H1 (cell line): ENCODE results near the gene TP53RK. TPM values are rescaled to one million over a fixed set of nuclear protein-coding genes. Genes with fewer than 3 reads are reported as not detected.

Experiments used
- CTCF ChIA-PET: fragments of 300-600 bp; sonication (Branson Sonifier 250); formaldehyde crosslinking; loops from one replicate; lab custom pipeline; 2021; ENCODE audit not compliant: partially characterized antibody; lab: Charles Lee
- POLR2A ChIA-PET: fragments of 300-600 bp; sonication (Branson Sonifier 250); formaldehyde crosslinking; loops from one replicate; lab custom pipeline; 2021; ENCODE audit warnings: inconsistent platforms; ENCODE audit not compliant: partially characterized antibody; lab: Charles Lee
- DNase-seq, 2 experiments: peaks; one replicate each; pipeline versions ENCODE4 v3.0.0 to v3.0.0-alpha.2; 2010 to 2022; ENCODE audit warnings: low spot score in 2 of 2, low read depth in 1 of 2, mixed read lengths in 1 of 2
- FAIRE-seq: peaks from 2 replicates; lab custom pipeline; 2011; peaks lifted over from hg19 to GRCh38; lab: Jason Lieb, UNC
- H2AFZ ChIP-seq: 2 replicates; pipeline ENCODE4 v1.8.1; 2012; ENCODE audit warnings: low read length, inconsistent platforms
- H2AK5ac ChIP-seq: 2 replicates; pipeline ENCODE4 v1.6.1; 2013; ENCODE audit warnings: low read depth, low read length
- H2BK120ac ChIP-seq: replicated peaks from 2 replicates; pipeline ENCODE3; 2013; ENCODE audit warnings: low read depth, low read length, inconsistent platforms
- H2BK12ac ChIP-seq: 2 replicates; pipeline ENCODE4 v1.6.1; 2013; ENCODE audit warnings: low read depth, low read length
- H2BK15ac ChIP-seq: 2 replicates; pipeline ENCODE4 v1.6.1; 2013; ENCODE audit warnings: low read length
- H2BK20ac ChIP-seq: 2 replicates; pipeline ENCODE4 v1.6.1; 2013; ENCODE audit warnings: low read length
- H2BK5ac ChIP-seq: 2 replicates; pipeline ENCODE4 v1.6.1; 2013; ENCODE audit warnings: low read depth, low read length
- H3K14ac ChIP-seq: 2 replicates; pipeline ENCODE4 v1.6.1; 2013; ENCODE audit warnings: inconsistent platforms; ENCODE audit not compliant: insufficient read length
- H3K18ac ChIP-seq: 2 replicates; pipeline ENCODE4 v1.6.1; 2013; ENCODE audit warnings: low read length; ENCODE audit errors: extremely low read depth
- H3K23ac ChIP-seq: 2 replicates; pipeline ENCODE4 v1.6.1; 2013; ENCODE audit warnings: inconsistent platforms; ENCODE audit not compliant: insufficient read length
- H3K23me2 ChIP-seq: 2 replicates; pipeline ENCODE4 v1.6.1; 2013; ENCODE audit warnings: low read depth, low read length
- H3K27ac ChIP-seq: 2 replicates; pipeline ENCODE4 v1.6.1; 2011; ENCODE audit warnings: low read depth, low read length, inconsistent platforms
- H3K27me3 ChIP-seq, 4 experiments: replicated peaks in 1 of 4; 1 replicate in 1 of 4; 2 replicates in 3 of 4; pipeline versions ENCODE4 v1.6.1 to v1.8.1; 2011 to 2013; ENCODE audit warnings: low read length in 3 of 4, mild to moderate bottlenecking in 3 of 4, inconsistent platforms in 2 of 4, mixed read lengths in 2 of 4, moderate library complexity in 1 of 4; ENCODE audit not compliant: control insufficient read depth in 3 of 4, insufficient read depth in 3 of 4; ENCODE audit errors: extremely low read depth in 1 of 4
- H3K36me3 ChIP-seq, 4 experiments: 2 replicates each; pipeline versions ENCODE4 v1.6.1 to v1.8.1; 2011 to 2013; ENCODE audit warnings: mild to moderate bottlenecking in 4 of 4, low read length in 3 of 4, moderate library complexity in 2 of 4, control low read depth in 1 of 4, inconsistent platforms in 1 of 4; ENCODE audit not compliant: insufficient read depth in 4 of 4, control insufficient read depth in 2 of 4
- H3K4ac ChIP-seq: replicated peaks from 2 replicates; pipeline ENCODE3; 2013; ENCODE audit warnings: low read length, low read depth, mixed read lengths, inconsistent platforms; ENCODE audit not compliant: insufficient read length
- H3K4me1 ChIP-seq, 4 experiments: replicated peaks in 1 of 4; 1 replicate in 1 of 4; 2 replicates in 3 of 4; pipeline versions ENCODE4 v1.6.1 to v1.8.1; 2011 to 2013; ENCODE audit warnings: low read length in 3 of 4, inconsistent platforms in 2 of 4, mixed read lengths in 1 of 4; ENCODE audit not compliant: insufficient read depth in 4 of 4, control insufficient read depth in 3 of 4
- H3K4me2 ChIP-seq, 2 experiments: 2 replicates each; pipeline versions ENCODE4 v1.6.1 to v1.8.1; 2011 to 2013; ENCODE audit warnings: low read depth in 2 of 2, low read length in 2 of 2, control low read depth in 1 of 2, inconsistent platforms in 1 of 2, mild to moderate bottlenecking in 1 of 2; ENCODE audit not compliant: insufficient read depth in 1 of 2
- H3K4me3 ChIP-seq, 4 experiments: fragments of 200-600, 300-600 bp in 1 of 4; sonication (generic), shearing (Covaris generic), sonication (Bioruptor Twin) in 1 of 4; 2 replicates each; pipeline versions ENCODE4 v1.5.1 to v1.8.1; 2011 to 2016; ENCODE audit warnings: low read length in 4 of 4, low read depth in 3 of 4, control low read depth in 2 of 4, inconsistent platforms in 2 of 4, mild to moderate bottlenecking in 2 of 4, mixed read lengths in 1 of 4, moderate library complexity in 1 of 4; ENCODE audit not compliant: insufficient read depth in 2 of 4; ENCODE audit errors: extremely low read depth in 1 of 4
- H3K56ac ChIP-seq: replicated peaks from 2 replicates; pipeline ENCODE3; 2013; ENCODE audit warnings: low read depth, mild to moderate bottlenecking, mixed read lengths, low read length, inconsistent platforms; ENCODE audit not compliant: insufficient read length
- H3K79me1 ChIP-seq: 2 replicates; pipeline ENCODE4 v1.6.1; 2013; ENCODE audit warnings: low read depth, low read length, control low read depth
- H3K79me2 ChIP-seq, 2 experiments: 2 replicates each; pipeline versions ENCODE4 v1.6.1 to v1.8.1; 2012 to 2013; ENCODE audit warnings: low read length in 2 of 2, mild to moderate bottlenecking in 2 of 2, inconsistent platforms in 1 of 2; ENCODE audit not compliant: insufficient read depth in 2 of 2, control insufficient read depth in 1 of 2
- H3K9ac ChIP-seq, 4 experiments: replicated peaks in 1 of 4; 1 replicate in 1 of 4; 2 replicates in 3 of 4; pipeline versions ENCODE4 v1.6.1 to v1.8.1; 2011 to 2013; ENCODE audit warnings: low read depth in 3 of 4, low read length in 3 of 4, control low read depth in 2 of 4, mild to moderate bottlenecking in 2 of 4, moderate library complexity in 2 of 4, inconsistent platforms in 1 of 4; ENCODE audit errors: extremely low read depth in 1 of 4
- H3K9me3 ChIP-seq, 2 experiments: 2 replicates each; pipeline versions ENCODE4 v1.6.1 to v1.8.1; 2012 to 2013; ENCODE audit warnings: mild to moderate bottlenecking in 2 of 2, moderate library complexity in 2 of 2, control low read depth in 1 of 2, inconsistent platforms in 1 of 2, low read depth in 1 of 2, low read length in 1 of 2, mixed read lengths in 1 of 2; ENCODE audit not compliant: insufficient read depth in 2 of 2
- H4K20me1 ChIP-seq, 2 experiments: replicated peaks in 1 of 2; 2 replicates each; pipeline versions ENCODE3 to v1.8.1; 2011 to 2013; ENCODE audit warnings: inconsistent platforms in 2 of 2, low read length in 2 of 2, mild to moderate bottlenecking in 1 of 2; ENCODE audit not compliant: insufficient read depth in 2 of 2, control insufficient read depth in 1 of 2
- H4K5ac ChIP-seq: 2 replicates; pipeline ENCODE4 v1.6.1; 2013; ENCODE audit warnings: low read length, low read depth, mixed read lengths, inconsistent platforms; ENCODE audit not compliant: insufficient read length
- H4K8ac ChIP-seq: 2 replicates; pipeline ENCODE4 v1.8.0; 2013; ENCODE audit warnings: mild to moderate bottlenecking, moderate library complexity, low read length, inconsistent platforms; ENCODE audit not compliant: insufficient read depth; ENCODE audit errors: extremely low read depth
- H4K91ac ChIP-seq: replicated peaks from 2 replicates; pipeline ENCODE3; 2013; ENCODE audit warnings: low read length, mixed read lengths, inconsistent platforms; ENCODE audit not compliant: insufficient read length
- CTBP2 ChIP-seq: IDR thresholded peaks from 2 replicates; pipeline ENCODE4 v1.7.0; 2011; ENCODE audit warnings: borderline replicate concordance, mild to moderate bottlenecking, moderate library complexity, mixed read lengths, low read length; ENCODE audit not compliant: insufficient read depth, insufficient read length
- KDM1A ChIP-seq: fragments of 200-600, 300-600 bp; sonication (generic); IDR thresholded peaks from 2 replicates; pipeline ENCODE4 v1.7.1; 2016; ENCODE audit warnings: mild to moderate bottlenecking, low read length, borderline replicate concordance
- WGBS, 2 experiments: shearing (Covaris generic) in 1 of 2; methylation state at CpG; one replicate each; pipeline versions ENCODE4 v1.1.6 to v1.1.7; 2013 to 2015; ENCODE audit warnings: low lambda C conversion rate in 2 of 2, mixed read lengths in 2 of 2, inconsistent platforms in 1 of 2, low coverage in 1 of 2, missing lambda C conversion rate in 1 of 2; ENCODE audit not compliant: insufficient replicate concordance in 2 of 2, insufficient coverage in 1 of 2, insufficient read length in 1 of 2; ENCODE audit errors: extremely low coverage in 1 of 2, missing lambda C conversion rate in 1 of 2; 5-methylcytosine and 5-hydroxymethylcytosine counted together
- polyA plus RNA-seq, 7 experiments: library from polyadenylated mRNA; depleted of rRNA in 3 of 7; stranded (reverse) in 5 of 7; unstranded in 2 of 7; fragments of >200 nt in 5 of 7; fragments of 200-250 nt in 2 of 7; gene quantifications; 1 replicate in 5 of 7; 2 replicates in 1 of 7; 4 replicates in 1 of 7; pipeline versions ENCODE4 v1.2.1 to v1.2.3, GENCODE V29; 2011 to 2013; ENCODE audit warnings: missing spikeins in 2 of 7, mixed read lengths in 2 of 7
- total RNA-seq: library from RNA; stranded (reverse); fragmentation: NEBNext Ultra II Directional; extraction: Animal tissue kit (Norgen Biotek cat#: 25700); gene quantifications from 2 replicates; pipeline ENCODE4 v1.2.1, GENCODE V29; 2021

Gene TP53RK
- total and polyA plus RNA-seq, 2 of the 8 experiments (the other 6 are each of a cell fraction or from before 2014, with no cell fraction given): 8.5 to 16.3 TPM

DNA sequence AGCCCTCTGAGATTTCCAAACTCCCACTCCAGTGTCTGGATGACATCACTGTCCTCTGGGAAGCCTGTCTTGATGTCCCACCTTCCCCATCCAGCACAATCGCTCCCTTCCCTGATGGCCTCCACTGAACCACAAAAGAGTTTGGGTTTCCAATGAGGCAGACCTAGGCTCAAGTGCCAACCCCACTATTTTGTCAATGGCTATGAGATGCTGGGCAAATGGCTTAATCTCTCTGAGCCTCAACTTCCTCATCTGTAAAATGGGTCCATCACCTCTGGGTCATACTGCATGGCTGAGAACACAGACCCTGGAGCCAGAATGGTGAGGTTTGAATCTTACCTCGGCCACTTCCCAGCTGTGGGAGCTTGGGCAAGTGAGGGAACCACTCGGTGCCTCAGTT lies 49.7 kb downstream of the TP53RK start:
- no peak overlapping the region for H3K4me3 ChIP-seq
- H3K23me2 ChIP-seq: no peaks in the 10 kb centered on the region
- H3K18ac ChIP-seq: no peak overlapping the region
- H2AFZ ChIP-seq: no peak overlapping the region
- H2BK15ac ChIP-seq: no peak overlapping the region
- no peaks in the 10 kb centered on the region for H3K9me3 ChIP-seq
- no peaks in the 10 kb centered on the region for H3K27me3 ChIP-seq
- CTCF ChIA-PET: interaction anchor here (0.5 to 1.6 kb wide), 5 partner anchors 10 to 228 kb away, joined by 3 to 5 read pairs (median 3); no protein-coding TSS in a partner anchor
- no peaks in the 10 kb centered on the region for H4K20me1 ChIP-seq
- no peak overlapping the region for H4K8ac ChIP-seq
- FAIRE-seq: no peak
- no peak overlapping the region for H3K14ac ChIP-seq
- H2BK12ac ChIP-seq: no peak overlapping the region
- H3K23ac ChIP-seq: no peak overlapping the region
- POLR2A ChIA-PET: interaction anchor here (1.2 to 1.4 kb wide), 2 partner anchors 11 to 44 kb away, joined by 3 to 5 read pairs; partner anchors contain the start of gene SLC13A3
- no peaks in the 10 kb centered on the region for H3K36me3 ChIP-seq
- H3K79me2 ChIP-seq: no peaks in the 10 kb centered on the region
- H3K4me2 ChIP-seq: no peak overlapping the region
- 95% methylated on average over 3 of the region's 3 CpGs; no CpG with 5 or more reads in 1 of the 2 experiments for WGBS, 2 experiments
- H2AK5ac ChIP-seq: no peak overlapping the region
- H4K5ac ChIP-seq: no peak overlapping the region
- H4K91ac ChIP-seq: no peak overlapping the region
- DNase-seq: no peak
- H2BK120ac ChIP-seq: no peak overlapping the region
- H3K56ac ChIP-seq: no peak overlapping the region
- H2BK5ac ChIP-seq: no peak overlapping the region
- H3K4ac ChIP-seq: no peak overlapping the region
- no peak overlapping the region for H2BK20ac ChIP-seq
- TF ChIP-seq KDM1A (peak; percentile 60; the same call in 1 of the 2 replicates), CTBP2 (no peak)
- no peak overlapping the region for H3K9ac ChIP-seq
- peaks cover 0 to 4% (median under 1%) of the 10 kb centered on the region in 4 experiments; a peak in 2 of 7 replicates for H3K4me1 ChIP-seq
- H3K79me1 ChIP-seq: no peaks in the 10 kb centered on the region
- H3K27ac ChIP-seq: no peak overlapping the region
